B cell (primary cell): ENCODE results near the gene UNC5B. TPM values are rescaled to one million over a fixed set of nuclear protein-coding genes. Genes with fewer than 3 reads are reported as not detected.

Experiments
- ATAC-seq: fragments of 200-7000 bp; cut with Tn5 transposase; one replicate; pipeline ENCODE4 v1.10.0; 2021; ENCODE audit warnings: low read depth, mild to moderate bottlenecking, moderate number of reproducible peaks, moderate library complexity
- CTCF ChIA-PET: fragments of 350-600 bp; sonication (Branson Sonifier 250); formaldehyde crosslinking; loops from one replicate; lab custom pipeline; 2021; ENCODE audit warnings: antibody characterized with exemption, inconsistent platforms; lab: Charles Lee
- POLR2A ChIA-PET: fragments of 350-600 bp; sonication (Branson Sonifier 250); formaldehyde crosslinking; loops from one replicate; lab custom pipeline; 2021; ENCODE audit warnings: antibody characterized with exemption; lab: Charles Lee
- DNase-seq: peaks from one replicate; pipeline ENCODE4 v3.0.0; 2013
- H2AFZ ChIP-seq: 2 replicates; pipeline ENCODE4 v1.6.1; 2012; ENCODE audit warnings: mild to moderate bottlenecking, low read depth, low read length; ENCODE audit not compliant: insufficient read depth, poor library complexity, severe bottlenecking
- H3K27ac ChIP-seq, 2 donors: 1 replicate in 1 of 2; 2 replicates in 1 of 2; pipeline ENCODE4 v1.5.1; 2012 to 2013; ENCODE audit warnings: low read length in 2 of 2, mild to moderate bottlenecking in 2 of 2, moderate library complexity in 1 of 2
- H3K27me3 ChIP-seq, 4 experiments: fragments of 200-600 bp in 1 of 4; sonication (generic) in 1 of 4; replicated peaks in 1 of 4; 1 replicate in 2 of 4; 2 replicates in 2 of 4; pipeline versions ENCODE4 v1.6.1 to v1.7.0; 2013 to 2016; ENCODE audit warnings: low read length in 3 of 4, mild to moderate bottlenecking in 2 of 4, mixed read lengths in 1 of 4, moderate library complexity in 1 of 4; ENCODE audit not compliant: insufficient read depth in 4 of 4, control insufficient read depth in 3 of 4; ENCODE audit errors: control extremely low read depth in 1 of 4
- H3K36me3 ChIP-seq, 2 experiments: replicated peaks in 1 of 2; 1 replicate in 1 of 2; 2 replicates in 1 of 2; pipeline versions ENCODE4 v1.6.1 to v1.7.1; 2013; ENCODE audit warnings: low read length in 1 of 2; ENCODE audit not compliant: insufficient read depth in 2 of 2, control insufficient read depth in 1 of 2; ENCODE audit errors: control extremely low read depth in 1 of 2, extremely low read depth in 1 of 2
- H3K4me1 ChIP-seq, 2 donors: fragments of 200-600 bp in 1 of 2; sonication (generic) in 1 of 2; 1 replicate in 1 of 2; 2 replicates in 1 of 2; pipeline versions ENCODE4 v1.5.1 to v1.6.1; 2013 to 2017; ENCODE audit warnings: low read length in 2 of 2; ENCODE audit not compliant: control insufficient read depth in 2 of 2, insufficient read depth in 2 of 2
- H3K4me2 ChIP-seq: replicated peaks from 2 replicates; pipeline ENCODE3; 2012; ENCODE audit warnings: mild to moderate bottlenecking, low read depth, low read length; ENCODE audit not compliant: poor library complexity, severe bottlenecking
- H3K4me3 ChIP-seq, 5 experiments: fragments of 200-600 bp in 1 of 5; sonication (generic) in 1 of 5; 1 replicate in 3 of 5; 2 replicates in 2 of 5; pipeline versions ENCODE4 v1.5.1 to v1.7.0; 2011 to 2016; ENCODE audit warnings: low read length in 4 of 5, mild to moderate bottlenecking in 4 of 5, low read depth in 2 of 5, control low read depth in 1 of 5, moderate library complexity in 1 of 5; ENCODE audit not compliant: insufficient read depth in 1 of 5; ENCODE audit errors: control extremely low read depth in 1 of 5, extremely low read depth in 1 of 5
- H3K79me2 ChIP-seq: fragments of 200-600 bp; sonication (generic); one replicate; pipeline ENCODE4 v1.6.0; 2016; ENCODE audit warnings: low read length; ENCODE audit not compliant: control insufficient read depth, insufficient read depth
- H3K9ac ChIP-seq: fragments of 200-600 bp; sonication (generic); 2 replicates; pipeline ENCODE4 v1.6.1; 2017; ENCODE audit warnings: mild to moderate bottlenecking, low read length, moderate library complexity
- H3K9me3 ChIP-seq, 3 donors: one replicate each; pipeline versions ENCODE4 v1.6.1 to v1.7.1; 2013; ENCODE audit warnings: low read length in 2 of 3; ENCODE audit not compliant: control insufficient read depth in 2 of 3, insufficient read depth in 1 of 3; ENCODE audit errors: control extremely low read depth in 1 of 3
- H4K20me1 ChIP-seq: 2 replicates; pipeline ENCODE4 v1.6.0; 2012; ENCODE audit warnings: mild to moderate bottlenecking, low read length; ENCODE audit not compliant: insufficient read depth, control insufficient read depth, poor library complexity, severe bottlenecking
- H3K27ac Mint-ChIP-seq: one replicate; pipeline ENCODE4 v1.8.0; 2021; ENCODE audit warnings: mixed read lengths
- H3K27me3 Mint-ChIP-seq: one replicate; pipeline ENCODE4 v1.8.0; 2021; ENCODE audit warnings: mixed read lengths
- H3K4me1 Mint-ChIP-seq: one replicate; pipeline ENCODE4 v1.8.0; 2021; ENCODE audit warnings: mixed read lengths
- H3K4me3 Mint-ChIP-seq: one replicate; pipeline ENCODE4 v1.8.0; 2021; ENCODE audit warnings: mixed read lengths
- H3K9me3 Mint-ChIP-seq: one replicate; pipeline ENCODE4 v1.8.0; 2022; ENCODE audit warnings: mixed read lengths; ENCODE audit not compliant: insufficient read depth
- CTCF ChIP-seq: fragments of 200-600 bp; IDR thresholded peaks from one replicate; pipeline ENCODE4 v1.8.0; 2022; ENCODE audit warnings: antibody characterized with exemption, mild to moderate bottlenecking
- EZH2 ChIP-seq: IDR thresholded peaks from 2 replicates; pipeline ENCODE4 v1.6.1; 2012; ENCODE audit warnings: borderline replicate concordance, low read depth, mild to moderate bottlenecking, moderate library complexity, low read length; ENCODE audit not compliant: insufficient read depth, poor library complexity, severe bottlenecking
- WGBS: methylation state at CpG from one replicate; pipeline ENCODE4 v1.1.5; 2013; ENCODE audit warnings: missing lambda C conversion rate; ENCODE audit not compliant: insufficient coverage; 5-methylcytosine and 5-hydroxymethylcytosine counted together
- intact Hi-C: fragments of 100-400 bp; cut with micrococcal nuclease; formaldehyde crosslinking; loops from one replicate; pipeline ENCODE4 v1.10.0; 2022
- polyA plus RNA-seq: library from polyadenylated mRNA; depleted of rRNA; stranded (reverse); fragments of >200 nt; gene quantifications from 2 replicates; pipeline ENCODE4 v1.2.3, GENCODE V29; 2012
- total RNA-seq, 2 donors: library from RNA; stranded (reverse); fragments of 120-200 nt in 1 of 2; gene quantifications; 1 replicate in 1 of 2; 2 replicates in 1 of 2; pipeline versions ENCODE4 v1.2.3 to v1.2.4, GENCODE V29; 2013 to 2022

Gene UNC5B
- total and polyA plus RNA-seq, 2 donors (not counting 1 experiment from before 2014, with no cell fraction given) = not detected

GRCh38 chr10:71231206-71231605 is 18.8 kb downstream of the UNC5B start:
- WGBS = 96% methylated on average over 8 of the region's 11 CpGs
- H3K27me3 ChIP-seq = peaks cover 0 to 2% (median 0%) of the 10 kb centered on the region in 4 experiments
- Mint-ChIP-seq H3K4me3 (no peak overlapping the region), H3K27ac (no peak overlapping the region), H3K27me3 (peaks cover 6% of the 10 kb centered on the region), H3K4me1 (no peaks in the 10 kb centered on the region), H3K9me3 (no peaks in the 10 kb centered on the region)
- ATAC-seq = no peak
- no peaks in the 10 kb centered on the region for H3K79me2 ChIP-seq
- H3K9ac ChIP-seq = no peak overlapping the region
- no peak overlapping the region for H2AFZ ChIP-seq
- no peak overlapping the region for H3K27ac ChIP-seq
- no peaks in the 10 kb centered on the region for H4K20me1 ChIP-seq
- DNase-seq = no peak
- no peaks in the 10 kb centered on the region for H3K36me3 ChIP-seq
- ChIA-PET POLR2A (no interaction called here), CTCF (no interaction called here)
- H3K4me3 ChIP-seq = no peak overlapping the region
- no peaks in the 10 kb centered on the region for H3K9me3 ChIP-seq
- intact Hi-C loops = no loop called here
- TF ChIP-seq EZH2 = no peak
- H3K4me2 ChIP-seq = no peak overlapping the region
- H3K4me1 ChIP-seq = no peaks in the 10 kb centered on the region

GRCh38 chr10:71232089-71232998 is 20.0 kb downstream of the UNC5B start:
- Histone ChIP-seq H3K9ac (no peak overlapping the region), H3K4me3 (no peak overlapping the region), H4K20me1 (no peaks in the 10 kb centered on the region), H3K79me2 (no peaks in the 10 kb centered on the region), H3K36me3 (no peaks in the 10 kb centered on the region), H3K9me3 (no peaks in the 10 kb centered on the region), H3K27ac (no peak overlapping the region), H2AFZ (no peak overlapping the region), H3K4me2 (no peak overlapping the region), H3K27me3 (no peaks in the 10 kb centered on the region), H3K4me1 (no peaks in the 10 kb centered on the region)
- H3K27ac Mint-ChIP-seq = no peak overlapping the region
- H3K4me3 Mint-ChIP-seq = no peak overlapping the region
- no peaks in the 10 kb centered on the region for H3K4me1 Mint-ChIP-seq
- intact Hi-C loops = no loop called here
- H3K9me3 Mint-ChIP-seq = no peaks in the 10 kb centered on the region
- ATAC-seq (no peak), DNase-seq (no peak)
- WGBS = 89% methylated on average over 13 of the region's 13 CpGs
- peaks cover 2% of the 10 kb centered on the region for H3K27me3 Mint-ChIP-seq
- TF ChIP-seq EZH2 = no peak
- no peak for TF ChIP-seq CTCF
- CTCF ChIA-PET = no interaction called here
- POLR2A ChIA-PET = no interaction called here
